Fibroblast of skin of back (primary cell): ENCODE results near the gene MAP2K3.

ENCODE experiments used
- DNase-seq: peaks from one replicate; pipeline ENCODE4 v3.0.0-alpha.2; 2013

The MAP2K3 gene

DNA sequence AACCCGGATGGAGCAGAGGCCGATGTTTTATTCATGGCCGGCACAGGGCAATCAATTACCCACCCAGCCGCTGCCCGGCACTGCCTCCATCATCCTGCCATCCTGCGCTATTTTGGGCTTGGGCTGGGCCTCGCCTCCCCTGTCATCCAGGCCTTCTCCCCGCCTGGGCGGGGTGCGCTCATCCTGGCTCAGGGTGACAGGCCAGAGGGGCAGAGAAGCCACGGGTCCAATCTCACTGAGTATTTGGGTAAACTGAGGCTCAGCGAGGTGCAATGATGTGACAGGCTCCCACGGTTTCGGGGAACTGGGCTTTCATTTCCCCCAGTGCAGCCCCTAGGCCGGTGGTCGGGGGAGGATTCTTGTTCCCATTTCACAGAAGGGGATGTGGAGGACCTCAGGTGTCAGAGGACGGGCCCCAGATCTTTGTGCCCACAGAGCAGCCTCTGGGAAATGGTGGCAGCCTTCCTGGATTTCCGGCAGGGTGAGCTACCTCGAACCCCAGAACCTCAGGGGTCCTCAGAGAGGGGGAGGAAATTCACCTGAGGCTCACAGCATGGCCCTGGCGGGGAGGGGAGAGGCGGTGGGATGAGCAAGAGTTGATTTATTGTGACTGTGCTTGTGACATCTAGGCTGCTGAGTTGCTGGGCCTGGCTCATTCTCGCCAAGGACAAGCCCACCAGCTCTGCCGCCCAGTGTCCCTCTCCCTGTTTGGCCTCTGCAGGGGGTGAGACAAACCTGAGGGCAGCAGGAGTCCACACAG, 67.9 kb downstream of the MAP2K3 start:
- no peak for DNase-seq

DNA sequence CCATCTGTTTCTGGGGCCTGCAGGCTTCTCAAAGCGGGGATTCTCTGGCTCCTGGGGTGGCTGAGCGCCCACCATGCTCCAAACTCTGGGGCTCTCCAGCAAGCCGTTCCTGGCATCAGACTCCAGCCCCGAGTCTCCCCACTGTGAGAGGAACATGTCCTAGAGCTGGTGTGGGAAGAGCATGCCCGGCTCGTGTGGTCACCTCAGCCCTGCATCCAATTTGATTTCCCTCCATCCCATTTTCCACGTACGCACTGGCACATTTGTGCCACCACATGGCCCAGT, 68.4 kb downstream of the MAP2K3 start:
- no peak for DNase-seq

DNA sequence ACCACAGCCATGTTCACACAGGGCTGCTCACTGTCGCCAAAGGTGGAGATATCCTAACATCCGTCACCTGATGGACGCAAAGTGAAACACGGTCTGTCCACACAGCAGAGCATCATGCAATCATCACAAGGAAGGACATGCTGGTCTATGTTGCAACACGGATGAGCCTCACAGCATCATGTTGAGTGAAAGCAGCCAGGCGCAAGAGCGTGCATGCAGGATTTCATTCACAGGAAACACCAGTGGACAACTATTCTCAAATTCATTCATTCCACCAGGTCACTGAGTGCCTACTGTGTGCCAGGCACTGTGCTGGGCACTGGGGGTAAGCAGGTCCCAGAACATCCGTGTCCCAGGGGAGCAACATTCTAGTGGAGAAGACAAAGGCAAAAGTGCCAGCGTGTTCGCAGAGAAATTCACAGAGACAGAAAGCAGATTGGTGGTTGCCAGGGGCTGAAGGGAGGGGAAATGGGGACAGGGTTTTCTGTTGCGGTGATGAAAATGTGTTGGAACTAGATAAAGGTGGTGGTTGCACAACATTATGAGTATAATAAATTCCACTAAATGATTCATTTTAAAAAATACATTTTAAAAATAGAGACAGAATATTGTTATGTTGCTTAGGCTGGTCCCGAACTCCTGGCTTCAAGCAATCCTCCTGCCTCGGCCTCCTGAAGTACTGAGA, 69.0 kb downstream of the MAP2K3 start:
- DNase-seq, result no peak

DNA sequence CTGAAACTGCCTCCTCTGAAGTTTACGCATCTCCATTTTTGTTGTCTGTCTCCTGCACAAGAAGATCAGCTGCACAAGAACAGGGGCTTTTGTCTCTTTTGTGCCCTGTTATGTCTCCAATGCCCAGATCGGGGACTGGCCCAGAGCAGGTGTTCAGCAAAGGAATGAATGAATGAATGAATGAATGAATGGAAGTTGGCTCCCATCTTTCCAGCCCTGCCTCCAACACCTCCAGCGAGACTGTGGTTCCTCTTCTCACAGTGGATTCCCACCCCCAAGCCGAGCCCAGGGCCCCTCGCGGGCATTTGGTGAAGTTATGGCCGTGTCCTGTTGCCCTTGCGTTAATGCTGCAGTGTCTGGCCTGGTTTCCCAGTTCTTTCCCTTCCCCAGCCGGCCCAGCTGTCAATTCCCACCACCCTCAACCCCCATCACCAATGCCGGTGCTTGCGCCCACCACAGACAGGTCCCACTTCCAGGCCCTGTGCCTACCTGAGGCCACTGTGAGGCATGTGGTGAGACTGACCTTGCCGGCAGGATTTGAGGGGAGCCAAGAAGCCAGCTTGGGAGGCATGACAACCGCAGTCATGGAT, 70.4 kb downstream of the MAP2K3 start:
- no peak for DNase-seq

DNA sequence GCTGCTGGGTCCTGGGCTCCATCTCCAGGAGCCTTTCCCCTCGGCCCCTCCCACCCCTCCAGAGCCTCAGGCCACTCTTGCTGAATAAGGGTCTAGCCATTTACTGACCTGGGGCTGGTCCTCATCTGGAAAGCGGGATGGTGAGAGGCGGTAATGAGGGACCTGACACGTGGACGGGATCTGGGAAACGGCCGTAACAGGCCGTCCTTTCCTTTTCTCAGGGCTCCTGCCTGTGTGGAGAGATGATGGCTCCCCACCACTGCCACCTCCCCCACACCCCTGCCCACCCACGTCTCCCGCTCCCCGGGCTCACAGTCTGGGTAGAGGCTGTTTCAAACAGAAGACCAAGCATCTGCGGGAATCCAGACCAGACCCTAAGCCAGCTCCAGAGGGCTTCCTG, 71.1 kb downstream of the MAP2K3 start:
- no peak for DNase-seq

DNA sequence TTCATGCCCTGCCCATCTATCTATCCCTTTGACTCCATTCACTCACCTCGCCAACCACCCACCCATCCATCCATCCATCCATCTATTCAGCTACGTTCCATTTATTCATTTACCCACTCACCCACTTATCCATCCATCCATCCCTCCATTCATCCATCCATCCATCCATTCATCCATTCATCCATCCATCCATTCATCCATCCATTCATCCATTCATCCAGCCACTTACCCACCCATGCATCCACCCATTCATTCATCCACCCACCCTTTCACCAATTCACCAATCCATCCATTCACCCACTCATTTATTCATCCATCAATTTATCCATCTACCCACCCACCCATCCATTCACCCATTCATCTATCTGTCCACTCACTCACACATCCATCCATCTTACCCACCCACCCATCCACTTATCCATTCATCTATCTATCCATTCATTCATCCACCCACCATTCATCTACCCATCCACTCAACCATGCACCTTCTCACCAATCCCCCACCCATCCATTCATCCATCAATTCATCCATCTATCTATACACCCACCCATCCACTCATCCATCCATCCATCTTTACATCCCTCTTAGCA, 72.1 kb downstream of the MAP2K3 start:
- no peak for DNase-seq

DNA sequence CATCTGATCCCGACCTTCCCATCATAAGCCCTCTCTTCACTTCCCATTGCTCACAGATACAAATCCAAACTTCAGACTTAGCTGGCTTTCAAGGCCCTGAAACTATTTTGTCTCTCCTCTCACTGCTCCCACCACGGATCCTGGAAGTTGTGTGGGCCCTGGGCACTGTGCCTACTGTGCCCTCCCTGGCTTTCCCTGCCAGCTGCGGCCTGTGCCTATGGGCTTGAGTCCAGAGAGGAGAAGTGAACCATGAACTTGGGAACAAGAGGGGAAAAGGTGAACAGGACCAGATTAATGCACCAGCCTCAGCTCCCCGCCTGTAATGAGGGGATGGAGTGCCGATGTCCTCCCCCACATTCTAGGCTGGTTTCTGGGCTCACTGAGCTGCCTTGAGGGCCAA, 72.8 kb downstream of the MAP2K3 start:
- no peak for DNase-seq

DNA sequence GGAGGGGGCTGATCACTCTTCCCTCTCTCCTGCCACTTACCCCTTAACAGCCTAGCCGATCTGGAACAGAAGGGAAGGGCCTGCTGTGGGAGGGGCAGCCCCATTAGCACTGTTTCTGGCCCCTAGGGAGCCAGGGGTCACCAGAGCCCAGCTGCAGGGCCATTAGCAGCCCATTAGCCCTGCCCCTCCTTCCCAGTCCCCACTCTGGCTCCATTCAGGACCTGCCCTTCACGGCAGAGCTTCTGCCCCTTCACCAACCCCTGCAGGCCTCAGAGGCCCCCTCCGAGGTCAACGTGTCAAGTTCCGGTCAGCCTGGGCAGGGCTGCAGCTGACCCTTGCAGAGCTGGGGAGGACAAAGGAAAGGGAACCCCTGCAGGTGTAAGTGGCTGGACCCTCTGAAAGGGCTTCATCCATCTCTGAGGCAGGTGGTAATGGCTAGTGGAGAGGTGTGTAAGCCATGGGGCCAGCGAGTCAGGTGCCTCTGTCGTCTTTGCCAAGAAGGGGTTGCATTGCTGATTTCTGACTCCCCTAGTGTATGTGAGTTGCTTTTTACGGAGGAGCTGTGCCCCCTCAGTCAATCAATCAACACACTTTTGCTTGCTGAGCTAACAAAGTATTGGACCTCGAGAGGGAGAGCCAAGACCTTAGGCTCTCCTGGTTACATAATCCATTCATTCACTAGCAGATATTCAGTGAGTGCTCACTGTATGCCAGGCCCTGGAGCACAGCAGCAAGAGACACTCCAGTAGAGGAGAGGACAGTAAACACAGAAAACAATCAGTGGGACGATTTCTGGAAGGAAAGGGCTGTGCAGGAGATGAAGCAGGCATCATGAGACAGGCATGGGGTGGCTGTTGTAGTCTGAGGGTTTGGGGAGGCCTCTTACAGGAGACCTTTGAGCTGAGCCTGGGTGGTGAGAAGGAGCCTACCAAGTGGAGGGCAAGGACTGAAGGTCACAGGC, 73.5 kb downstream of the MAP2K3 start:
- DNase-seq, result no peak

DNA sequence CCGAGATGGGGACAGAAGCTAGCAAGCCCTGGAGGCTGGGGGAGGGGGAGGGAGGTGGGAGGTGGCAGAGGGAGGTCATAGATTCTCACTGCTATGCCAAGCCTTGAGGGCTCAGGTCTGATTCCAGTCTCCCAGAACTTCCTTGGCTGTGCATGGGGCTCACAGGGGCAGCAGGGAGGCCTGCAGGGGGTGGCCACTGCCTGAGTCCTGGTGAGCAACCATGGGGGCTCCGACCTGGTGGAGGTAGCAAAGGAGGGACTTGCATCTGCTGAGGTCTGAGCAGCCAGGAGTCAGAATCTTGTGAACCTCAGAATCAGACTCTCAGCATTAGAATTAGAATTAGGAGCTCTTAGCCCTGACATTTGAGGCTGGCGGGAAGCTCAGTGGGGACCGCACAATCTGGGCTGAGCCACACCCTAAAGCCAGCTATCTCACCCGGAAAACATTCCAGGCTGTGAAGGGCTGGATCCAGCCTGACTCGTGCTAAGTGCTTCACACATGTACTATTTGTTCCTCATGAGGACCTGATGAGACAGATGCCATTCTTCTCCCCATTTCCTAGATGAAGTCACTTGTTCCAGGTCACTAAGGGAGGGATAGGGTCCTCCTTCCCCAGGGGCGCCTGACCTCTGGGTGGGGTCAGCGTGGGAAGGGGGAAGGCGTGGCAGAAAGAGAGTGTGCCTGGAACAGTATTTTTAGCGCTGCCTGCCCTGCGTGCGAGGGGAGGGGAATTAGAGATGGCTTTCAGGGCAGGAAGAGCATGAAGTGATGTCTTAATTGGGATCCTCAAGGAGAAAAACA, 74.4 kb downstream of the MAP2K3 start:
- peak; percentile 42 for DNase-seq

DNA sequence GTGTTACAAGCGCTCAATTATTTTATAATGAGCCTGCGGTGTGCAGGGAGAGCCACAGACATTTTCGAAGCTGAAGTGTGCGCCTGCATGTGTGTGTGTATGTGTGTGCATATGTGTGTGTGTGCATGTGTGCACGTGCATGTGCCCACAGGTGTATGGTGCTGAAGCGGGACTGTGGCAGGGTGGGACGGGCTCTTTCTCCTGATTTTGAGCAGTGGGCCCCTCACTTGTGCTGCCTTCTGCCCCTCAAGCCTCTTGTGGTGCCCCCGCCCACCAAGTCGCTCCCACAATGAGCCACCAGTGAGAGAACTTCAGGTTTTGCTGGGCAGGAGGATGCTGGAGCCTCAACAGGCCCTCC, 75.0 kb downstream of the MAP2K3 start:
- DNase-seq, result no peak

DNA sequence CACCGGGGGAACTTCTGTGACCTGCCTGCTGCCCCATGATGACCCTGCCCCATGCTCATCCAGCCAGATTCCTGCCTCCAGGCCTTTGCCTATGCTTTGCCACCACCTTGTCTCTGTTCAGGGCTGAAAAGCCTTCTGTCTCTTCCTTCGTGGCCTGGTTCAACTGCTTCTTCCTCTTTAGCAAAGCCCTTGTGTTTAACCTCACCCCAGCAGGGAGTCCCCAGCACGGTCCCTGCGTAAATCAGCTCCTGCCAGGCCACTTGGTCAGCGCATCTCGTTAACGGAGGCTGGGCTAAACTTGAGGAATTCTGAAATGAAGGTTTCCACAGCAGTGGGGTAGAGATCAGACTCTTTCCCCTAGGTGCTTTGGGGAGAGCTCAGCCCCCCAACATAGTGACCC, 75.5 kb downstream of the MAP2K3 start:
- DNase-seq, result no peak

DNA sequence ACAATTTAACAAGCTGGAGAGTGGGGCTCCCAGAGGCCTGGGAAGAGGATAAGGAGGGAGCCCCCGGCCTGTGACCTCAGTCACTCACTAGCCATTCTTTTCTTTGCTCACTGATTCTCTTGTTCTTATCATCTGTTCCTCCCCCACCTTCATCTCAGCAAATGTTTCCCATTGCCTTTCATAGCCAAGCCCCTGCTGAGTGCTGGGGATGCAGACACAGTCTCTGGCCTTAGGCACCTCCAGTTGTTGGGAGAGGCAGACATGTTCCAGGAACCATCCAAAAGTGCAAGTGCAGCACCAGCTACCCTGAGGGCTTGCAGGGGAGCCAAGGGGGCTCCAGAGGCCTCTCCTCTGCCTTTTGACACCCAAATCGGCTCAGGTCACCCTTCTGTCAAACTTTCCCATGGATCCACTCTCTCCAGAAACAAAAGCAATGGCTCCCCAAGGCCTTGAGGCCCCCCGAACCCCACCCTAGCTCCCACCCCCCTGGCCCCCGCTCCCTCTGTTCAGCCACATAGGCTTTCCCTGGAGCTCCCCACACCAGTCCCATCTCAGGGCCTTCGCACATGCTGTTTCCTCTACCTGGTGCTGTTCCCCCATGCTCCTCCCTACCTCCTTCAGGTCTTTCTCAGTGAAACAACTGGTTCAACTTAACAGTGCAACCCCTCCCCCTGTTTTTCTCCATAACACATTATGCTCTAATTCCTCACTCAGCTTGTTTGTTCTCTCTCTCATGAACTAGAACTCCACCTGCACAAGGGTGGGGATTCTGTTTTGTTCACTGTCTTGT, 76.7 kb downstream of the MAP2K3 start:
- DNase-seq, result no peak

DNA sequence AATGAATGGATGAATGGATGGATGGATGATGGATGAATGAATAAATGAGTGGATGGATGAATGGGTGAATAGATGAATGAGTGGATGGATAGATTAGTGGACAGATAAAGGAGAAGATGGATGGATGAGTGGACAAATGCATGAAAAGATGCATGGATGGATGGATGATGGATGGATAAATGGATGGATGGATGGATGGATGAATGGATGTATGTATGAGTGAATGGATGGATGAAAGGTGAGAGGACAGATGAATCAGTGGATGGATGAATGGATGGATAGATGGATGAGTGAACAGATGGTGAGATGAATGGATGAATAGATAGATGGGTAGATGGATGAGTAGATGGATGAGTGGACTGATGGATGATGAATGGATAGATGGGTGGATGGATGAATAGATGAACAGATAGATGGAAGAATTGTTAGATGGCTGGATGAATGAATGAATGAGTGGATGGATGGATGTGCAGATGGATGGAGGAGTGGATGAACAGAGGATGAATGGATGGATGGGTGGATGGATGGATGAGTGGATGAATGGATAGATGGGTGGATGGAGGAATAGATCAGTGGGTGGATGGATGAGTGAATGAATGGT, 77.9 kb downstream of the MAP2K3 start:
- no peak for DNase-seq

DNA sequence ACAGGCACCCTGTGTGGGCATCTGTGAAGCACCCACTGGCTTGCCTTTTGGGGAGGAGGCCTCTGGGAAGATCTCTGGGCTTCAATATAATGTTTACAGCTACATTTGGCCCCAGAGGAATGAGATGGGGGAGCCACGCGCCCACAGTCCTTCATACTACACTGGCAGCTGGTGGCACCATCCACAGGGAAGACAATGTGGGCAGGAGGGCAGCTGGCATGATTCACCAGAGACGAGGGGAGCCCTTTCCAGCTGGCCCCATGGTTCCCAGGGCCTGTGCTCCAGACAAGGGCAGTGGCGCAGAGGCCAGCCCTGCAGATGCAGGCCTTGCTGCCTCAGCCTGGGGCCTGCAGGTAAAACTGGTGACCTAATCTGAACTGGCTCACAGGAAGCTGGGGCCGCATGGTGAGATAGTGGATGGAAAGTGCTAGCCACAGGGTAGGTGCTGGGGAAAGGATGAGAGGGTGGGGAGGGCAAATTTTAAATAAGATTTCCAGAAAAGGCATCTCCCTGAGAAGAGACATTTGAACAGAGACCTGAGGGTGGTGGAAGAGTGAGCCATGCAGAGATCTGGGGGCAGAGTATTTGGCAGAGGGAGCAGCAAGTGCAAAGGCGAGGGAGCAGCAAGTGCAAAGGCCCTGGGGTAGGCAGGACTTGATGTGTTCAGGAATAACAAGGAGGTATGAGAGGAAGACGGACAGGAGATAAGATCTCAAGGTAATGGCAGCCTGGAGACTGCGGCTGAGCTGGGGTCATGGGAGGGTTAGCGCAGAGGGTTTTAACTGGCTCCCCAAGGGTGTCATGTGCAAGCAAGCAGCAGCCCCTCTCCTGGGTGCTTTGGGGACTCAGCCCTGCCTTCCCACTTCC, 79.5 kb downstream of the MAP2K3 start:
- no peak for DNase-seq
